ENCODE results near the gene CYB561. TPM values are rescaled to one million over a fixed set of nuclear protein-coding genes. Genes with fewer than 3 reads are reported as not detected.

CYB561 gene
- total RNA-seq, 1 donor from 2014 or later: 24.5 TPM

GRCh38 chr17:63431618-63431938 lies 14.5 kb downstream of the CYB561 start:
- no peak for TF ChIP-seq CTCF (IDR thresholded peaks at IDR 0.05; ENCODE audit: insufficient read depth, low read length, severe bottlenecking)
- DNase-seq (ENCODE audit: low read depth) (no peak), FAIRE-seq (no peak)
- Histone ChIP-seq H3K4me3 (ENCODE audit: low read depth, low read length) (no peak overlapping the region), H3K27me3 (ENCODE audit: control insufficient read depth, insufficient read depth, low read length) (no peaks in the 10 kb centered on the region), H3K36me3 (ENCODE audit: control insufficient read depth, insufficient read depth, low read length) (peaks cover 5% of the 10 kb centered on the region)

GRCh38 chr17:63430223-63430622 lies 15.9 kb downstream of the CYB561 start:
- TF ChIP-seq CTCF (IDR thresholded peaks at IDR 0.05; ENCODE audit: insufficient read depth, low read length, severe bottlenecking): no peak
- FAIRE-seq (no peak), DNase-seq (ENCODE audit: low read depth) (no peak)
- Histone ChIP-seq H3K27me3 (ENCODE audit: control insufficient read depth, insufficient read depth, low read length) (no peaks in the 10 kb centered on the region), H3K36me3 (ENCODE audit: control insufficient read depth, insufficient read depth, low read length) (peaks cover 5% of the 10 kb centered on the region), H3K4me3 (ENCODE audit: low read depth, low read length) (no peak overlapping the region)

GRCh38 chr17:63429766-63430165 lies 16.3 kb downstream of the CYB561 start:
- DNase-seq (ENCODE audit: low read depth) (no peak), FAIRE-seq (no peak)
- Histone ChIP-seq H3K4me3 (ENCODE audit: low read depth, low read length) (no peak overlapping the region), H3K27me3 (ENCODE audit: control insufficient read depth, insufficient read depth, low read length) (no peaks in the 10 kb centered on the region), H3K36me3 (ENCODE audit: control insufficient read depth, insufficient read depth, low read length) (peaks cover 5% of the 10 kb centered on the region)
- no peak for TF ChIP-seq CTCF (IDR thresholded peaks at IDR 0.05; ENCODE audit: insufficient read depth, low read length, severe bottlenecking)

GRCh38 chr17:63426917-63427308 lies 19.2 kb downstream of the CYB561 start:
- no peaks in the 10 kb centered on the region for H3K27me3 ChIP-seq (ENCODE audit: control insufficient read depth, insufficient read depth, low read length)
- FAIRE-seq: no peak
- H3K36me3 ChIP-seq (ENCODE audit: control insufficient read depth, insufficient read depth, low read length): peaks cover 7% of the 10 kb centered on the region
- no peak for DNase-seq (ENCODE audit: low read depth)
- no peak for TF ChIP-seq CTCF (IDR thresholded peaks at IDR 0.05; ENCODE audit: insufficient read depth, low read length, severe bottlenecking)
- H3K4me3 ChIP-seq (ENCODE audit: low read depth, low read length): no peak overlapping the region

GRCh38 chr17:63426041-63426916 lies 19.8 kb downstream of the CYB561 start:
- TF ChIP-seq CTCF (IDR thresholded peaks at IDR 0.05; ENCODE audit: insufficient read depth, low read length, severe bottlenecking): no peak
- Histone ChIP-seq H3K27me3 (ENCODE audit: control insufficient read depth, insufficient read depth, low read length) (no peaks in the 10 kb centered on the region), H3K4me3 (ENCODE audit: low read depth, low read length) (no peak overlapping the region), H3K36me3 (ENCODE audit: control insufficient read depth, insufficient read depth, low read length) (peaks cover 11% of the 10 kb centered on the region)
- no peak for FAIRE-seq
- DNase-seq (ENCODE audit: low read depth): no peak

- FAIRE-seq (no peak), DNase-seq (ENCODE audit: low read depth) (peak; percentile 66)
Measured at GRCh38 chr17:63425483-63425882, 20.6 kb downstream of the CYB561 start.

More at GRCh38 chr17:63425483-63425882, 20.6 kb downstream of the CYB561 start:
- TF ChIP-seq CTCF (IDR thresholded peaks at IDR 0.05; ENCODE audit: insufficient read depth, low read length, severe bottlenecking): peak; percentile 76
- H3K36me3 ChIP-seq (ENCODE audit: control insufficient read depth, insufficient read depth, low read length): peaks cover 18% of the 10 kb centered on the region
- no peak overlapping the region for H3K4me3 ChIP-seq (ENCODE audit: low read depth, low read length)
- H3K27me3 ChIP-seq (ENCODE audit: control insufficient read depth, insufficient read depth, low read length): no peaks in the 10 kb centered on the region

Data from bronchial epithelial cell (primary cell).